ENCODE results near the gene TMPRSS4.

TMPRSS4 gene

GRCh38 chr11:118047749-118048148 is 29.1 kb upstream of the TMPRSS4 start:
- no peaks in the 10 kb centered on the region for H3K36me3 ChIP-seq (ENCODE audit: low read depth)
- no peak for TF ChIP-seq CTCF (IDR thresholded peaks at IDR 0.05; ENCODE audit: poor library complexity, severe bottlenecking)
- no peak overlapping the region for H3K4me3 ChIP-seq (ENCODE audit: severe bottlenecking)
- peaks cover 6% of the 10 kb centered on the region for H3K4me1 ChIP-seq (ENCODE audit: insufficient read depth, poor library complexity, severe bottlenecking)
- no peaks in the 10 kb centered on the region for H3K27me3 ChIP-seq (ENCODE audit: insufficient read depth, poor library complexity, severe bottlenecking)
- no peaks in the 10 kb centered on the region for H3K9me3 ChIP-seq (ENCODE audit: severe bottlenecking)
- H3K27ac ChIP-seq (ENCODE audit: poor library complexity, severe bottlenecking): no peak overlapping the region
- DNase-seq (ENCODE audit: low spot score) (no peak), ATAC-seq (ENCODE audit: low read depth) (no peak)

GRCh38 chr11:118048472-118049370 is 28.2 kb upstream of the TMPRSS4 start:
- H3K4me3 ChIP-seq (ENCODE audit: severe bottlenecking): no peak overlapping the region
- ATAC-seq (ENCODE audit: low read depth) (no peak), DNase-seq (ENCODE audit: low spot score) (no peak)
- H3K27ac ChIP-seq (ENCODE audit: poor library complexity, severe bottlenecking): no peak overlapping the region
- H3K36me3 ChIP-seq (ENCODE audit: low read depth): no peaks in the 10 kb centered on the region
- no peak for TF ChIP-seq CTCF (IDR thresholded peaks at IDR 0.05; ENCODE audit: poor library complexity, severe bottlenecking)
- H3K27me3 ChIP-seq (ENCODE audit: insufficient read depth, poor library complexity, severe bottlenecking): no peaks in the 10 kb centered on the region
- H3K4me1 ChIP-seq (ENCODE audit: insufficient read depth, poor library complexity, severe bottlenecking): peaks cover 6% of the 10 kb centered on the region
- H3K9me3 ChIP-seq (ENCODE audit: severe bottlenecking): no peaks in the 10 kb centered on the region

GRCh38 chr11:118049771-118050170 is 27.1 kb upstream of the TMPRSS4 start:
- H3K27me3 ChIP-seq (ENCODE audit: insufficient read depth, poor library complexity, severe bottlenecking): no peaks in the 10 kb centered on the region
- ATAC-seq (ENCODE audit: low read depth) (no peak), DNase-seq (ENCODE audit: low spot score) (no peak)
- no peak overlapping the region for H3K4me3 ChIP-seq (ENCODE audit: severe bottlenecking)
- TF ChIP-seq CTCF (IDR thresholded peaks at IDR 0.05; ENCODE audit: poor library complexity, severe bottlenecking): no peak
- peaks cover 6% of the 10 kb centered on the region for H3K4me1 ChIP-seq (ENCODE audit: insufficient read depth, poor library complexity, severe bottlenecking)
- no peak overlapping the region for H3K27ac ChIP-seq (ENCODE audit: poor library complexity, severe bottlenecking)
- H3K9me3 ChIP-seq (ENCODE audit: severe bottlenecking): no peaks in the 10 kb centered on the region
- no peaks in the 10 kb centered on the region for H3K36me3 ChIP-seq (ENCODE audit: low read depth)

GRCh38 chr11:118050208-118050891 is 26.5 kb upstream of the TMPRSS4 start:
- DNase-seq (ENCODE audit: low spot score) (no peak), ATAC-seq (ENCODE audit: low read depth) (no peak)
- peaks cover 3% of the 10 kb centered on the region for H3K4me1 ChIP-seq (ENCODE audit: insufficient read depth, poor library complexity, severe bottlenecking)
- no peak for TF ChIP-seq CTCF (IDR thresholded peaks at IDR 0.05; ENCODE audit: poor library complexity, severe bottlenecking)
- no peaks in the 10 kb centered on the region for H3K27me3 ChIP-seq (ENCODE audit: insufficient read depth, poor library complexity, severe bottlenecking)
- H3K36me3 ChIP-seq (ENCODE audit: low read depth): no peaks in the 10 kb centered on the region
- no peak overlapping the region for H3K27ac ChIP-seq (ENCODE audit: poor library complexity, severe bottlenecking)
- H3K4me3 ChIP-seq (ENCODE audit: severe bottlenecking): no peak overlapping the region
- H3K9me3 ChIP-seq (ENCODE audit: severe bottlenecking): no peaks in the 10 kb centered on the region
